Pancreas (tissue), 10 donors: ENCODE measurements around the gene DAB2. TPM values are rescaled to one million over a fixed set of nuclear protein-coding genes. Genes with fewer than 3 reads are reported as not detected.

ENCODE experiments used
- ATAC-seq, 4 donors: fragments of 200-7000 bp; cut with Tn5 transposase; one replicate each; pipeline versions ENCODE4 v1.8.0 to v1.9.1; 2020; ENCODE audit warnings: mild to moderate bottlenecking in 4 of 4, moderate library complexity in 4 of 4
- DNase-seq, 6 donors: peaks; one replicate each; pipeline ENCODE4 v3.0.0-alpha.2; 2020
- FAIRE-seq: peaks from 2 replicates; lab custom pipeline; 2012; peaks lifted over from hg19 to GRCh38; lab: Jason Lieb, UNC
- H3K27ac ChIP-seq, 4 donors: fragments of 200-600 bp; sonication (generic); 1 replicate in 3 of 4; 2 replicates in 1 of 4; pipeline versions ENCODE4 v1.5.0 to v1.8.0; 2020
- H3K27me3 ChIP-seq, 4 donors: fragments of 200-600 bp; one replicate each; pipeline ENCODE4 v1.8.0; 2021
- H3K36me3 ChIP-seq, 3 donors: fragments of 200-600 bp; sonication (generic) in 1 of 3; one replicate each; pipeline versions ENCODE4 v1.5.0 to v1.8.0; 2020 to 2021
- H3K4me1 ChIP-seq, 3 donors: fragments of 200-600 bp; one replicate each; pipeline ENCODE4 v1.8.0; 2021
- H3K4me3 ChIP-seq, 4 donors: fragments of 200-600 bp; sonication (generic) in 2 of 4; one replicate each; pipeline versions ENCODE4 v1.5.0 to v1.8.0; 2020 to 2021
- H3K9me3 ChIP-seq, 4 donors: fragments of 200-600 bp; one replicate each; pipeline ENCODE4 v1.8.0; 2021
- CTCF ChIP-seq, 4 donors: fragments of 200-600 bp; sonication (generic) in 3 of 4; IDR thresholded peaks; one replicate each; pipeline versions ENCODE4 v1.5.0 to v1.8.0; 2021; ENCODE audit warnings: antibody characterized with exemption in 4 of 4
- WGBS, 2 donors: extraction: QIAGEN DNeasy Blood & Tissue Kit; methylation state at CpG; one replicate each; pipeline ENCODE4 v1.1.7; 2013; 5-methylcytosine and 5-hydroxymethylcytosine counted together
- intact Hi-C, 3 donors: fragments of 100-400 bp; cut with DNase I; formaldehyde crosslinking; loops; one replicate each; pipeline versions ENCODE4 v1.11.1 to v1.14.2; 2022
- polyA plus RNA-seq, 2 donors: library from polyadenylated mRNA; stranded (reverse); fragments of 200-250 nt; gene quantifications; one replicate each; pipeline ENCODE4 v1.2.3, GENCODE V29; 2013
- total RNA-seq, 6 donors: library from RNA; stranded (reverse); fragmentation: NEBNext Ultra II Directional in 4 of 6; extraction: Animal tissue kit (Norgen Biotek cat#: 25700) in 4 of 6; gene quantifications; one replicate each; pipeline versions ENCODE4 v1.2.1 to v1.2.4, GENCODE V29; 2021 to 2023
- donor health status: healthy with polysubstance abuse.
- donor health status: DM: no; HTN: no; CAD: no; lungs with moderate emphysema.
- donor health status: DM: no; HTN: no; CAD: no.
- donor health status: control.
- donor health status: control.
- donor health status: Bipolar disorder and iron deficiency.
- donor health status: DM: yes; HTN: yes; CAD: no.
- donor health status: DM: no; HTN: no; CAD: no.
- donor health status: DM: no; HTN: no; CAD: no.
- donor health status: DM: yes; HTN: yes; CAD: no.

DAB2 gene
- total RNA-seq (10 to 100 TPM; 18.6 to 53.3 (median 29.6) TPM), polyA plus RNA-seq (10 to 100 TPM; 12.0 to 28.4 TPM)

- H3K9me3 ChIP-seq: no peaks in the 10 kb centered on the region
- DNase-seq (peak; percentile 59 to 81 (median 69)), ATAC-seq (peak; percentile 78 to 85 (median 79)), FAIRE-seq (no peak)
- TF ChIP-seq CTCF (IDR thresholded peaks at IDR 0.05): peak in 2 of 4 donors; percentile 12 to 22
- peaks cover 0 to 17% (median 0%) of the 10 kb centered on the region in 4 donors for H3K27me3 ChIP-seq
- WGBS, 2 donors: 2% methylated on average over 51 to 53 of the region's 53 CpGs
- intact Hi-C loops: no loop called here
- H3K27ac ChIP-seq: peak within 1 kb of the TSS; percentile 28 to 80 (median 61)
- peak within 1 kb of the TSS; percentile 27 to 53 (median 36) for H3K4me3 ChIP-seq
- H3K36me3 ChIP-seq: no peaks in the 10 kb centered on the region
- H3K4me1 ChIP-seq: peaks cover 0 to 16% (median 7%) of the 10 kb centered on the region in 3 donors
Observed at GRCh38 chr5:39424736-39425637, at the start of gene DAB2. Gene DAB2, minus strand, starts transcription at chr5:39424980. Its CDS starts 30,660 bp downstream, at chr5:39394320.

- DNase-seq: no peak
- no peak for TF ChIP-seq CTCF (IDR thresholded peaks at IDR 0.05)
- 49 to 64% methylated on average over 3 of the region's 3 CpGs for WGBS, 2 donors
- intact Hi-C loops: no loop called here
- no peak for ATAC-seq
- H3K27me3 ChIP-seq: no peaks in the 10 kb centered on the region
- H3K9me3 ChIP-seq: no peaks in the 10 kb centered on the region
- no peak overlapping the region for H3K4me3 ChIP-seq
- H3K27ac ChIP-seq: no peak overlapping the region
- no peak for FAIRE-seq
- no peaks in the 10 kb centered on the region for H3K36me3 ChIP-seq
- peaks cover 0 to 9% (median 0%) of the 10 kb centered on the region in 3 donors for H3K4me1 ChIP-seq
Observed at GRCh38 chr5:39473156-39473775, 48.5 kb upstream of the DAB2 start.

- ATAC-seq: no peak
- 53 to 67% methylated on average over 3 of the region's 3 CpGs for WGBS, 2 donors
- intact Hi-C loops: no loop called here
Observed at GRCh38 chr5:39471836-39472508, 47.2 kb upstream of the DAB2 start.

GRCh38 chr5:39470811-39471210 lies 46.0 kb upstream of the DAB2 start:
- no peak overlapping the region for H3K27ac ChIP-seq
- WGBS, 2 donors: 79 to 84% methylated on average over 2 of the region's 2 CpGs
- H3K4me3 ChIP-seq: no peak overlapping the region
- DNase-seq (no peak), FAIRE-seq (no peak), ATAC-seq (no peak)
- H3K4me1 ChIP-seq: peaks cover 0 to 3% (median 0%) of the 10 kb centered on the region in 3 donors
- intact Hi-C loops: no loop called here
- H3K27me3 ChIP-seq: no peaks in the 10 kb centered on the region
- no peak for TF ChIP-seq CTCF (IDR thresholded peaks at IDR 0.05)
- H3K36me3 ChIP-seq: no peaks in the 10 kb centered on the region
- H3K9me3 ChIP-seq: no peaks in the 10 kb centered on the region

More at GRCh38 chr5:39471836-39472508, 47.2 kb upstream of the DAB2 start:
- Histone ChIP-seq H3K36me3 (no peaks in the 10 kb centered on the region), H3K9me3 (no peaks in the 10 kb centered on the region), H3K4me1 (peaks cover 0 to 3% (median 0%) of the 10 kb centered on the region in 3 donors), H3K27me3 (no peaks in the 10 kb centered on the region), H3K4me3 (no peak overlapping the region), H3K27ac (no peak overlapping the region)
- no peak for FAIRE-seq
- no peak for DNase-seq
- no peak for TF ChIP-seq CTCF (IDR thresholded peaks at IDR 0.05)
